Upper lobe of left lung (tissue), 4 donors: ENCODE results near the gene MAMLD1.

Experiments used
- CTCF ChIP-seq, 6 experiments: fragments of 450-650 bp in 4 of 6; fragments of 200-600 bp in 2 of 6; sonication (generic) in 2 of 6; IDR thresholded peaks; one replicate each; pipeline ENCODE4 v1.5.1; 2016 to 2019; ENCODE audit warnings: antibody characterized with exemption in 6 of 6
- POLR2A ChIP-seq, 4 donors: fragments of 450-650 bp; IDR thresholded peaks; one replicate each; pipeline ENCODE4 v1.5.1; 2016 to 2017; ENCODE audit warnings: antibody characterized with exemption in 4 of 4, mild to moderate bottlenecking in 2 of 4
- POLR2AphosphoS5 ChIP-seq, 2 donors: sonication (generic); formaldehyde crosslinking; IDR thresholded peaks; one replicate each; pipeline ENCODE4 v1.5.1; 2017; ENCODE audit warnings: antibody characterized with exemption in 2 of 2

- TF ChIP-seq CTCF (IDR thresholded peaks at IDR 0.05) (no peak), POLR2A (IDR thresholded peaks at IDR 0.05) (no peak), POLR2AphosphoS5 (IDR thresholded peaks at IDR 0.05) (no peak)
These were observed 91.5 kb downstream of the MAMLD1 start for GRCh38 chrX:150454508-150455214.
